ENCODE results near the gene DNAJC13. TPM values are rescaled to one million over a fixed set of nuclear protein-coding genes. Genes with fewer than 3 reads are reported as not detected.

DNAJC13 gene
- total RNA-seq, 8 experiments from 2014 or later = 18.6 to 51.0 (median 30.2) TPM

GRCh38 chr3:132448216-132448961 lies 31.1 kb downstream of the DNAJC13 start:
- ATAC-seq (replicated peaks in 6 of 8) = peak in 3 of 8 experiments; percentile 77 to 87 (median 78)
- Histone ChIP-seq H3K4me3 (no peak overlapping the region), H3K27ac (no peak overlapping the region), H3K4me1 (replicated peaks in 1 of 2) (no peaks in the 10 kb centered on the region)
- WGBS, 10 experiments = 8 to 100% (median 93%) methylated on average over 2 to 6 of the region's 6 CpGs
- in situ Hi-C loops (cut with MboI; ENCODE audit: low pct_unique_long_range_greater_than_20kb in 2 of 9, low sequenced_read_pairs in 9 of 9, unreplicated experiment in 9 of 9) = no loop called here

GRCh38 chr3:132456136-132456535 lies 38.8 kb downstream of the DNAJC13 start:
- in situ Hi-C loops (cut with MboI; ENCODE audit: low pct_unique_long_range_greater_than_20kb in 2 of 9, low sequenced_read_pairs in 9 of 9, unreplicated experiment in 9 of 9) = no loop called here
- H3K27ac ChIP-seq = no peak overlapping the region
- no peak for ATAC-seq (replicated peaks in 6 of 8)
- H3K4me1 ChIP-seq (replicated peaks in 1 of 2) = no peaks in the 10 kb centered on the region
- 91 to 100% (median 98%) methylated on average over 1 to 3 of the region's 3 CpGs; no CpG with 5 or more reads in 1 of the 10 experiments for whole genome bisulfite sequencing, 10 experiments
- H3K4me3 ChIP-seq = no peak overlapping the region

GRCh38 chr3:132456571-132456970 lies 39.3 kb downstream of the DNAJC13 start:
- no peak for ATAC-seq (replicated peaks in 6 of 8)
- Histone ChIP-seq H3K4me1 (replicated peaks in 1 of 2) (no peaks in the 10 kb centered on the region), H3K27ac (no peak overlapping the region), H3K4me3 (no peak overlapping the region)
- in situ Hi-C loops (cut with MboI; ENCODE audit: low pct_unique_long_range_greater_than_20kb in 2 of 9, low sequenced_read_pairs in 9 of 9, unreplicated experiment in 9 of 9) = no loop called here
- 70 to 100% (median 95%) methylated on average over 2 to 3 of the region's 3 CpGs for WGBS, 10 experiments

GRCh38 chr3:132457286-132457685 lies 40.0 kb downstream of the DNAJC13 start:
- in situ Hi-C loops (cut with MboI; ENCODE audit: low pct_unique_long_range_greater_than_20kb in 2 of 9, low sequenced_read_pairs in 9 of 9, unreplicated experiment in 9 of 9) = no loop called here
- Histone ChIP-seq H3K27ac (no peak overlapping the region), H3K4me3 (no peak overlapping the region), H3K4me1 (replicated peaks in 1 of 2) (no peaks in the 10 kb centered on the region)
- WGBS, 10 experiments = 78 to 100% (median 100%) methylated on average over 1 of the region's 1 CpG; no CpG with 5 or more reads in 2 of the 10 experiments
- ATAC-seq (replicated peaks in 6 of 8) = no peak

- in situ Hi-C loops (cut with MboI; ENCODE audit: low pct_unique_long_range_greater_than_20kb in 2 of 9, low sequenced_read_pairs in 9 of 9, unreplicated experiment in 9 of 9) = no loop called here
- Histone ChIP-seq H3K4me3 (no peak overlapping the region), H3K27ac (no peak overlapping the region), H3K4me1 (replicated peaks in 1 of 2) (no peaks in the 10 kb centered on the region)
- ATAC-seq (replicated peaks in 6 of 8) = no peak
- WGBS, 10 experiments = 79 to 100% (median 95%) methylated on average over 1 to 3 of the region's 3 CpGs; no CpG with 5 or more reads in 2 of the 10 experiments
These were observed 42.2 kb downstream of the DNAJC13 start for GRCh38 chr3:132459551-132459950.

- H3K27ac ChIP-seq = no peak overlapping the region
- no peaks in the 10 kb centered on the region for H3K4me1 ChIP-seq (replicated peaks in 1 of 2)
- in situ Hi-C loops (cut with MboI; ENCODE audit: low pct_unique_long_range_greater_than_20kb in 2 of 9, low sequenced_read_pairs in 9 of 9, unreplicated experiment in 9 of 9) = no loop called here
- no peak for ATAC-seq (replicated peaks in 6 of 8)
- no peak overlapping the region for H3K4me3 ChIP-seq
- WGBS, 10 experiments = 88 to 100% (median 95%) methylated on average over 1 to 5 of the region's 5 CpGs; no CpG with 5 or more reads in 1 of the 10 experiments
These were observed 44.2 kb downstream of the DNAJC13 start for GRCh38 chr3:132461544-132461943.

GRCh38 chr3:132464066-132464465 lies 46.8 kb downstream of the DNAJC13 start:
- in situ Hi-C loops (cut with MboI; ENCODE audit: low pct_unique_long_range_greater_than_20kb in 2 of 9, low sequenced_read_pairs in 9 of 9, unreplicated experiment in 9 of 9) = no loop called here
- peak in 2 of 8 experiments; percentile 22 to 53 for ATAC-seq (replicated peaks in 6 of 8)
- Histone ChIP-seq H3K4me1 (replicated peaks in 1 of 2) (no peaks in the 10 kb centered on the region), H3K4me3 (no peak overlapping the region), H3K27ac (no peak overlapping the region)

- 0 to 100% (median 56%) methylated on average over 1 of the region's 1 CpG for WGBS, 10 experiments
- Histone ChIP-seq H3K4me3 (no peak overlapping the region), H3K4me1 (replicated peaks in 1 of 2) (no peaks in the 10 kb centered on the region), H3K27ac (no peak overlapping the region)
- in situ Hi-C loops (cut with MboI; ENCODE audit: low pct_unique_long_range_greater_than_20kb in 2 of 9, low sequenced_read_pairs in 9 of 9, unreplicated experiment in 9 of 9) = no loop called here
- no peak for ATAC-seq (replicated peaks in 6 of 8)
These were observed 52.0 kb downstream of the DNAJC13 start for GRCh38 chr3:132469326-132469725.

- WGBS, 10 experiments = 12 to 100% (median 86%) methylated on average over 2 to 3 of the region's 3 CpGs
- in situ Hi-C loops (cut with MboI; ENCODE audit: low pct_unique_long_range_greater_than_20kb in 2 of 9, low sequenced_read_pairs in 9 of 9, unreplicated experiment in 9 of 9) = no loop called here
These were observed 68.8 kb downstream of the DNAJC13 start for GRCh38 chr3:132486099-132486498.

GRCh38 chr3:132488151-132488550 lies 70.8 kb downstream of the DNAJC13 start:
- H3K4me3 ChIP-seq = no peak overlapping the region
- 86 to 100% (median 95%) methylated on average over 1 to 2 of the region's 2 CpGs; no CpG with 5 or more reads in 1 of the 10 experiments for WGBS, 10 experiments
- no peaks in the 10 kb centered on the region for H3K4me1 ChIP-seq (replicated peaks in 1 of 2)
- H3K27ac ChIP-seq = no peak overlapping the region
- in situ Hi-C loops (cut with MboI; ENCODE audit: low pct_unique_long_range_greater_than_20kb in 2 of 9, low sequenced_read_pairs in 9 of 9, unreplicated experiment in 9 of 9) = no loop called here
- ATAC-seq (replicated peaks in 6 of 8) = no peak

More at GRCh38 chr3:132486099-132486498, 68.8 kb downstream of the DNAJC13 start:
- no peak overlapping the region for H3K27ac ChIP-seq
- ATAC-seq (replicated peaks in 6 of 8) = peak in 3 of 8 experiments; percentile 82 to 97 (median 95)
- no peak overlapping the region for H3K4me3 ChIP-seq
- H3K4me1 ChIP-seq (replicated peaks in 1 of 2) = no peaks in the 10 kb centered on the region

GRCh38 chr3:132499071-132499470 lies 81.8 kb downstream of the DNAJC13 start:
- 10 to 100% (median 60%) methylated on average over 1 to 3 of the region's 3 CpGs; no CpG with 5 or more reads in 2 of the 10 experiments for WGBS, 10 experiments
- Histone ChIP-seq H3K27ac (no peak overlapping the region), H3K4me1 (replicated peaks in 1 of 2) (no peaks in the 10 kb centered on the region), H3K4me3 (no peak overlapping the region)
- in situ Hi-C loops (cut with MboI; ENCODE audit: low pct_unique_long_range_greater_than_20kb in 2 of 9, low sequenced_read_pairs in 9 of 9, unreplicated experiment in 9 of 9) = no loop called here
- ATAC-seq (replicated peaks in 6 of 8) = no peak

- ATAC-seq (replicated peaks in 6 of 8) = peak in 2 of 8 experiments; percentile 18 to 90
- Histone ChIP-seq H3K4me3 (no peak overlapping the region), H3K27ac (no peak overlapping the region), H3K4me1 (replicated peaks in 1 of 2) (no peaks in the 10 kb centered on the region)
- 50 to 100% (median 71%) methylated on average over 1 of the region's 1 CpG; no CpG with 5 or more reads in 4 of the 10 experiments for WGBS, 10 experiments
- in situ Hi-C loops (cut with MboI; ENCODE audit: low pct_unique_long_range_greater_than_20kb in 2 of 9, low sequenced_read_pairs in 9 of 9, unreplicated experiment in 9 of 9) = no loop called here
These were observed 86.3 kb downstream of the DNAJC13 start for GRCh38 chr3:132503559-132503958.

GRCh38 chr3:132504375-132504933 lies 87.2 kb downstream of the DNAJC13 start:
- in situ Hi-C loops (cut with MboI; ENCODE audit: low pct_unique_long_range_greater_than_20kb in 2 of 9, low sequenced_read_pairs in 9 of 9, unreplicated experiment in 9 of 9) = no loop called here
- H3K4me3 ChIP-seq = no peak overlapping the region
- ATAC-seq (replicated peaks in 6 of 8) = peak in 1 of 8 experiments; percentile 59
- no peaks in the 10 kb centered on the region for H3K4me1 ChIP-seq (replicated peaks in 1 of 2)
- H3K27ac ChIP-seq = no peak overlapping the region

GRCh38 chr3:132507657-132508056 lies 90.4 kb downstream of the DNAJC13 start:
- no peak for ATAC-seq (replicated peaks in 6 of 8)
- Histone ChIP-seq H3K4me1 (replicated peaks in 1 of 2) (no peaks in the 10 kb centered on the region), H3K4me3 (no peak overlapping the region), H3K27ac (no peak overlapping the region)
- in situ Hi-C loops (cut with MboI; ENCODE audit: low pct_unique_long_range_greater_than_20kb in 2 of 9, low sequenced_read_pairs in 9 of 9, unreplicated experiment in 9 of 9) = no loop called here
- 82 to 100% (median 91%) methylated on average over 1 to 4 of the region's 4 CpGs; no CpG with 5 or more reads in 2 of the 10 experiments for WGBS, 10 experiments

Measured in motor neuron (in vitro differentiated cells).